ENCODE results near the gene HARBI1. TPM values are rescaled to one million over a fixed set of nuclear protein-coding genes. Genes with fewer than 3 reads are reported as not detected.

HARBI1 gene
- total and polyA plus RNA-seq, 2 of the 8 experiments (the other 6 are each of a cell fraction or from before 2014, with no cell fraction given): 3.8 to 5.1 TPM

- Histone ChIP-seq H3K4me2 (ENCODE audit: insufficient read depth in 1 of 2, low read depth in 2 of 2, low read length in 2 of 2) (no peak overlapping the region), H3K4me3 (ENCODE audit: extremely low read depth in 1 of 4, insufficient read depth in 2 of 4, low read depth in 3 of 4, low read length in 4 of 4) (no peak overlapping the region), H3K27ac (ENCODE audit: low read depth, low read length) (no peak overlapping the region), H4K91ac (replicated peaks; ENCODE audit: insufficient read length, low read length) (no peak overlapping the region), H3K14ac (ENCODE audit: insufficient read length) (no peak overlapping the region), H3K23ac (ENCODE audit: insufficient read length) (no peak overlapping the region), H4K5ac (ENCODE audit: insufficient read length, low read depth, low read length) (no peak overlapping the region), H3K9me3 (ENCODE audit: insufficient read depth in 2 of 2, low read depth in 1 of 2, low read length in 1 of 2) (no peaks in the 10 kb centered on the region), H3K79me1 (ENCODE audit: low read depth, low read length) (peaks cover 3% of the 10 kb centered on the region; the same call in 1 of the 2 replicates), H2BK5ac (ENCODE audit: low read depth, low read length) (0 out of 2 replicates have a peak overlapping the region, but pooled peaks have one; percentile 76), H3K4ac (replicated peaks; ENCODE audit: insufficient read length, low read depth, low read length) (no peak overlapping the region), H4K8ac (ENCODE audit: extremely low read depth, insufficient read depth, low read length) (no peak overlapping the region), H3K23me2 (ENCODE audit: low read depth, low read length) (no peaks in the 10 kb centered on the region), H2BK12ac (ENCODE audit: low read depth, low read length) (no peak overlapping the region), H2BK15ac (ENCODE audit: low read length) (no peak overlapping the region), H3K27me3 (replicated peaks in 1 of 4; ENCODE audit: control insufficient read depth in 3 of 4, extremely low read depth in 1 of 4, insufficient read depth in 3 of 4, low read length in 3 of 4) (no peaks in the 10 kb centered on the region), H3K79me2 (ENCODE audit: control insufficient read depth in 1 of 2, insufficient read depth in 2 of 2, low read length in 2 of 2) (peaks cover 5 to 76% of the 10 kb centered on the region in 2 experiments; a peak in 3 of 4 replicates), H3K36me3 (ENCODE audit: control insufficient read depth in 2 of 4, insufficient read depth in 4 of 4, low read length in 3 of 4) (no peaks in the 10 kb centered on the region), H3K9ac (replicated peaks in 1 of 4; ENCODE audit: extremely low read depth in 1 of 4, low read depth in 3 of 4, low read length in 3 of 4) (no peak overlapping the region), H3K4me1 (replicated peaks in 1 of 4; ENCODE audit: control insufficient read depth in 3 of 4, insufficient read depth in 4 of 4, low read length in 3 of 4) (peaks cover 0 to 11% (median 3%) of the 10 kb centered on the region in 4 experiments; a peak in 4 of 7 replicates), H4K20me1 (replicated peaks in 1 of 2; ENCODE audit: control insufficient read depth in 1 of 2, insufficient read depth in 2 of 2, low read length in 2 of 2) (no peaks in the 10 kb centered on the region), H3K56ac (replicated peaks; ENCODE audit: insufficient read length, low read depth, low read length) (no peak overlapping the region), H2BK120ac (replicated peaks; ENCODE audit: low read depth, low read length) (no peak overlapping the region), H2AK5ac (ENCODE audit: low read depth, low read length) (no peak overlapping the region), H3K18ac (ENCODE audit: extremely low read depth, low read length) (no peak overlapping the region), H2AFZ (ENCODE audit: low read length) (no peak overlapping the region), H2BK20ac (ENCODE audit: low read length) (no peak overlapping the region)
- ChIA-PET CTCF (ENCODE audit: partially characterized antibody) (interaction anchor here (0.6 to 1.0 kb wide), 2 partner anchors 29 to 42 kb away, joined by 3 read pairs; no protein-coding TSS in a partner anchor), POLR2A (ENCODE audit: partially characterized antibody) (no interaction called here)
- TF ChIP-seq CBX8 (IDR thresholded peaks at IDR 0.05; ENCODE audit: borderline replicate concordance, low read depth, low read length) (no peak), ATF3 (IDR thresholded peaks at IDR 0.05; ENCODE audit: insufficient read depth, low read depth, low read length) (no peak), SIX5 (IDR thresholded peaks at IDR 0.05; ENCODE audit: low read depth, low read length) (no peak), CREB1 (IDR thresholded peaks at IDR 0.05) (no peak), SP4 (IDR thresholded peaks at IDR 0.05; ENCODE audit: low read length) (no peak), RFX5 (IDR thresholded peaks at IDR 0.05; ENCODE audit: borderline replicate concordance, low read depth, low read length) (no peak), TAF7 (optimal IDR thresholded peaks at IDR 0.05; ENCODE audit: borderline replicate concordance, low read depth, low read length) (no peak), KDM1A (IDR thresholded peaks at IDR 0.05; ENCODE audit: borderline replicate concordance, low read length) (no peak), CTCF (IDR thresholded peaks at IDR 0.05; ENCODE audit: control extremely low read depth in 1 of 3, insufficient read depth in 1 of 3, low read depth in 1 of 3, low read length in 3 of 3) (no peak)
- WGBS, 2 experiments (ENCODE audit: extremely low coverage in 1 of 2, insufficient coverage in 1 of 2, insufficient read length in 1 of 2, insufficient replicate concordance in 2 of 2, low coverage in 1 of 2, low lambda C conversion rate in 2 of 2, missing lambda C conversion rate in 1 of 2): 89% methylated on average over 7 of the region's 7 CpGs; no CpG with 5 or more reads in 1 of the 2 experiments
- FAIRE-seq (no peak), DNase-seq (ENCODE audit: low read depth in 1 of 2, low spot score in 2 of 2) (no peak)
These were observed 59.3 kb downstream of the HARBI1 start for GRCh38 chr11:46557684-46558151.

Data from H1 (cell line).